Brain microvascular endothelial cell (primary cell): ENCODE data around the gene ERBB4.
"Not testable (repeated sequence)": the region's sequence is repeated elsewhere in the genome, so short reads cannot be mapped to it uniquely, and the experiment has no call there.

Experiments
- DNase-seq: peaks from one replicate; pipeline ENCODE4 v3.0.0-alpha.2; 2020
- H3K27ac ChIP-seq: fragments of 250-450 bp; sonication (Bioruptor Pico); 2 replicates; pipeline ENCODE4 v1.5.1; 2020; ENCODE audit warnings: mild to moderate bottlenecking, moderate library complexity
- H3K27me3 ChIP-seq: fragments of 250-450 bp; sonication (Bioruptor Pico); replicated peaks from 2 replicates; pipeline ENCODE4 v1.5.1; 2020; ENCODE audit warnings: mild to moderate bottlenecking
- H3K36me3 ChIP-seq: fragments of 250-450 bp; sonication (Bioruptor Pico); replicated peaks from 2 replicates; pipeline ENCODE4 v1.5.1; 2020; ENCODE audit warnings: mild to moderate bottlenecking
- H3K4me3 ChIP-seq: 2 replicates; pipeline ENCODE4 v1.5.1; 2011; ENCODE audit warnings: low read depth, mild to moderate bottlenecking, control low read depth, low read length, moderate library complexity
- in situ Hi-C: cut with HindIII; loops from 2 replicates; pipeline ENCODE4 v1.10.0; 2017; ENCODE audit warnings: low sequenced_read_pairs, low pct_ligation_motif_present
- TF ChIP-seq, protein P1 (sequence below): IDR thresholded peaks from 2 replicates; pipeline ENCODE4 v1.5.1; 2011; ENCODE audit warnings: low read depth, mild to moderate bottlenecking, moderate library complexity, low read length, control low read depth, inconsistent platforms; ENCODE audit errors: missing control alignments

The ERBB4 gene

DNA sequence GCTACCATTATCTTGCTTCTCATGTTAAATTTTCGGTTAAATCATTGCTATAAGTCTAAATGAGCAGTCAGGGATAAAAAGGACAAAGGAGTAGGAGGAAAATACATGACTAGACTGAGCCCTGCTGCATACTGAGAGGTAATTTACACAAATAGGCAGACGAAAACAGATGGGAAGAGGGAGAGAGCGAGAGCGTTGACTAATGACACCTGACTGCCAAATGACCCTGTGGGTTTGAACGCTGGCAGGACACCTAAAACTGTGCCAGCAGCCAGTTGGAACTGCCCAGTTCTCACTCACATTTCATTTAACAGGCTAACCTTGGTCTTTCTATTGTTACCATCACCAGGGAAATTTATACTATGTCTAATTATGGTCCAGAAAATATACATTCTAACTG, 1004.0 kb downstream of the ERBB4 start:
- Histone ChIP-seq H3K36me3 (no peaks in the 10 kb centered on the region), H3K4me3 (no peak overlapping the region), H3K27me3 (no peaks in the 10 kb centered on the region), H3K27ac (no peak overlapping the region)
- DNase-seq: no peak
- in situ Hi-C loops: no loop called here
- TF ChIP-seq, protein P1, sequence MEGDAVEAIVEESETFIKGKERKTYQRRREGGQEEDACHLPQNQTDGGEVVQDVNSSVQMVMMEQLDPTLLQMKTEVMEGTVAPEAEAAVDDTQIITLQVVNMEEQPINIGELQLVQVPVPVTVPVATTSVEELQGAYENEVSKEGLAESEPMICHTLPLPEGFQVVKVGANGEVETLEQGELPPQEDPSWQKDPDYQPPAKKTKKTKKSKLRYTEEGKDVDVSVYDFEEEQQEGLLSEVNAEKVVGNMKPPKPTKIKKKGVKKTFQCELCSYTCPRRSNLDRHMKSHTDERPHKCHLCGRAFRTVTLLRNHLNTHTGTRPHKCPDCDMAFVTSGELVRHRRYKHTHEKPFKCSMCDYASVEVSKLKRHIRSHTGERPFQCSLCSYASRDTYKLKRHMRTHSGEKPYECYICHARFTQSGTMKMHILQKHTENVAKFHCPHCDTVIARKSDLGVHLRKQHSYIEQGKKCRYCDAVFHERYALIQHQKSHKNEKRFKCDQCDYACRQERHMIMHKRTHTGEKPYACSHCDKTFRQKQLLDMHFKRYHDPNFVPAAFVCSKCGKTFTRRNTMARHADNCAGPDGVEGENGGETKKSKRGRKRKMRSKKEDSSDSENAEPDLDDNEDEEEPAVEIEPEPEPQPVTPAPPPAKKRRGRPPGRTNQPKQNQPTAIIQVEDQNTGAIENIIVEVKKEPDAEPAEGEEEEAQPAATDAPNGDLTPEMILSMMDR: no peak

DNA sequence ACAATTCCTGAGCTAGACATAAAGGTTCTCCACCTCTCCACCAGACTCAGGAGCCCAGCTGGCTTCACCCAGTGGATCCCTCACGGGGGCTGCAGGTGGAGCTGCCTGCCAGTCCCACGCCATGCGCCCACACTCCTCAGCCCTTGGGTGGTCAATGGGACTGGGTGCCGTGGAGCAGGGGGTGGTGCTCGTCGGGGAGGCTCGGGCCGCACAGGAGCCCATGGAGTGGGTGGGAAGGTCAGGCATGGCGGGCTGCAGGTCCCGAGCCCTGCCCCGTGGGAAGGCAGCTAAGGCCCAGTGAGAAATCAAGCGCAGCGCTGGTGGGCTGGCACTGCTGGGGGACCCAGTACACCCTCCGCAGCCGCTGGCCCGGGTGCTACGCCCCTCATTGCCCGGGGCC, 1014.4 kb downstream of the ERBB4 start:
- H3K36me3 ChIP-seq: not testable (repeated sequence)

DNA sequence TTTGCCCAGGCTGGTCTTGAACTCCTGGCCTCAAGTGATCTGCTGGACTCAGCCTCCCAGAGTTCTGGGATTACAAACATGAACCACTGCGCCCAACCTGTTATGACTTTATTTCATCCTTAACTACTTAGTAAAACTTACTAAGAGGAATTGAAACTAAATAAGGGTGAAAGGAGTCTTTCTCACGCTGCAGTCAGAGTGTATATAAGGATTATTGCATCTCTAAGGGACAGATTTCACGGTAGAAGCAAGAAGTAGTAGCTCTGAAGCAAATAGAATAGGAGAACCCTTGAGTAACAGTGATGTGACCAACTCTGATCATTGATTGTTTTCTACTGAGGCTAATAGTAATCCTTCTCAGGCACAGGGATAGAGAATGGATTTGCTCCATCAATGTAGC, 1022.1 kb downstream of the ERBB4 start:
- in situ Hi-C loops: no loop called here

More for the DNA sequence above, 1014.4 kb downstream of the ERBB4 start:
- H3K4me3 ChIP-seq, in situ Hi-C loops, H3K27ac ChIP-seq, H3K27me3 ChIP-seq, DNase-seq: not testable (repeated sequence)

DNA sequence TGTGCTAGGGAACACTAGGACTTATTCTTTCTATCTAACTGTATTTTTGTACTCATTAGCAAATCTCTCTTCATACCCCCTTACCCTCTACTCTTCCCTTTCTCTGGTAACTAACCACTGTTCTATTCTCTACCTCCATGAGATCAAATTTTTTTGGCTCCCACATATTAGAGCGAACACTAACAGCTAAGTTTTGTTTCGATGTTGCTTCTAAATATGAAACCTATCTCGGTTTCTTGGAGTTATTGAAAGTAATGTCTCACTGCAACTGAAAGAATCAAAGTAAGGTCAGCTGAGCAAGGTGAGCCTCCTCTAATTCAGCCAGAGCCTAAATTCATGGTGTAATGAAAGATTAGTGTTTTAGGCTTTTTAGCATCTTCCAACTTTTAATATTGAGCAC, 1024.6 kb downstream of the ERBB4 start:
- H3K27me3 ChIP-seq: no peaks in the 10 kb centered on the region
- no peak overlapping the region for H3K4me3 ChIP-seq
- TF ChIP-seq, protein P1: no peak
- H3K27ac ChIP-seq: no peak overlapping the region
- DNase-seq: no peak
- H3K36me3 ChIP-seq: no peaks in the 10 kb centered on the region
- in situ Hi-C loops: no loop called here

More for the DNA sequence above, 1022.1 kb downstream of the ERBB4 start:
- Histone ChIP-seq H3K27ac (no peak overlapping the region), H3K27me3 (no peaks in the 10 kb centered on the region), H3K4me3 (no peak overlapping the region), H3K36me3 (no peaks in the 10 kb centered on the region)
- DNase-seq: no peak
- TF ChIP-seq, protein P1: no peak

DNA sequence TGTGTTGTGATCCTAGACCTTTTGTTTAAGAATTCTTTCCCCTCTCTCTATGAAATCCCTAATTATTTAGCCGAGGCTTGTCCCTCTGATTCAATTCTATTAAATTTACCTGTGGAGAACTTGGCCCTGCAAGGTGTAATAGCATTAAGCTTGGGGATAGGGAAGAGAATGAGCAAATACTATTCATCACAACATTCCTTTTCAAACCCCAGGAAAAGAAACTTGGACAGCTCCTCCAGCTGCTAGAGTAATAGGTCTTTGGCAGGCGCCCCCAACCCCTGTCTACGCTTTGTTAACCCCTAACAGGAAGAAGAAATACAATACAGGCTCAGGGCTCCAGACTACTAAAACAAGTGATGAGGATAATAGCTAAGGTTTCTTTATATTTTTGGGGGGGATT, 1025.2 kb downstream of the ERBB4 start:
- no peak for DNase-seq
- H3K27me3 ChIP-seq: no peaks in the 10 kb centered on the region
- in situ Hi-C loops: no loop called here
- H3K4me3 ChIP-seq: no peak overlapping the region
- H3K36me3 ChIP-seq: no peaks in the 10 kb centered on the region
- TF ChIP-seq, protein P1: no peak
- H3K27ac ChIP-seq: no peak overlapping the region

DNA sequence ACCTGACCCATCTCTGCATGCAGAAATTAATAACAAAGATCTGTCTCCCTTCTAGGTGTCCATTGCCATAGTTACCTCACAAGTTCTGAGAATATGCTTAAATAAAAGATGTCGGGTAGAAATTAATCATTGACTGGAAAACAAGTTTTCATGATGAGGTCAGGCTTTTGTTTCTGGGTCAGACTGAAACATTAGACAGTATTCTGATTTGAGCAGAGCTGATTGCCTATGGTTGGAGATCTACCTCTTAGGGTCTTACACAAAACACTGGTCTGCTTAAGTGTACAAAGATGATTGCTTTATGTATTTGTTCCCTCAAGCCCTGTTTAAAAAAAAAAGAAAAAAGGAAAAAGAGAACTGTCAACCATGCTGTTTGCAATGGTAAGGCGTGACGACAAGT, 1025.8 kb downstream of the ERBB4 start:
- Histone ChIP-seq H3K27me3 (no peaks in the 10 kb centered on the region), H3K36me3 (no peaks in the 10 kb centered on the region), H3K4me3 (no peak overlapping the region), H3K27ac (no peak overlapping the region)
- in situ Hi-C loops: no loop called here
- no peak for DNase-seq
- TF ChIP-seq, protein P1: no peak
